K562 (cell line): Measurements from ENCODE around the gene HSDL1. TPM values are rescaled to one million over a fixed set of nuclear protein-coding genes. Genes with fewer than 3 reads are reported as not detected.

Experiments
- CBX1 ChIP-seq: sonication (generic); IDR thresholded peaks from 2 replicates; pipeline ENCODE4 v1.6.1; 2016; ENCODE audit warnings: antibody characterized with exemption, low read depth, mild to moderate bottlenecking
- CSDE1 ChIP-seq, 2 experiments: fragments of 450-650 bp; IDR thresholded peaks; 2 replicates each; pipeline ENCODE4 v1.6.1; 2016; ENCODE audit warnings: mild to moderate bottlenecking in 1 of 2
- DIDO1 ChIP-seq: fragments of 450-650 bp; IDR thresholded peaks from 2 replicates; pipeline ENCODE4 v1.6.1; 2016; ENCODE audit warnings: low read depth, missing biosample characterization, missing genetic modification characterization
- FOXA3 ChIP-seq, 2 experiments: fragments of 450-650 bp in 1 of 2; sonication (generic) in 1 of 2; formaldehyde crosslinking; IDR thresholded peaks in 1 of 2; conservative IDR thresholded peaks in 1 of 2; 2 replicates each; pipeline versions ENCODE4 v1.4.0 to v1.8.0; 2020 to 2022; ENCODE audit warnings: mild to moderate bottlenecking in 2 of 2, missing genetic modification reagents in 1 of 2
- FOXJ3 ChIP-seq: sonication (generic); formaldehyde crosslinking; IDR thresholded peaks from 2 replicates; pipeline ENCODE4 v1.4.0; 2020; ENCODE audit warnings: mild to moderate bottlenecking, missing genetic modification reagents
- FOXM1 ChIP-seq, 2 experiments: fragments of 450-650 bp in 1 of 2; sonication (generic) in 1 of 2; formaldehyde crosslinking in 1 of 2; IDR thresholded peaks; 2 replicates each; pipeline versions ENCODE4 v1.6.1 to v1.9.0; 2017 to 2022; ENCODE audit warnings: low read depth in 2 of 2, mild to moderate bottlenecking in 2 of 2, missing genetic modification reagents in 1 of 2, moderate library complexity in 1 of 2
- HMGN3 ChIP-seq: IDR thresholded peaks from 2 replicates; pipeline ENCODE4 v1.6.1; 2011; ENCODE audit warnings: borderline replicate concordance, low read depth, mild to moderate bottlenecking, mixed read lengths, low read length; ENCODE audit not compliant: insufficient read length; ENCODE audit errors: extremely low read depth
- ILK ChIP-seq: fragments of 450-650 bp; IDR thresholded peaks from 2 replicates; pipeline ENCODE4 v1.6.1; 2016; ENCODE audit warnings: missing genetic modification characterization, low read depth, mild to moderate bottlenecking, missing compliant biosample characterization, moderate library complexity, borderline replicate concordance
- KDM4B ChIP-seq, 2 experiments: fragments of 450-650 bp in 1 of 2; sonication (generic) in 1 of 2; IDR thresholded peaks; 2 replicates each; pipeline ENCODE4 v1.6.1; 2016 to 2017; ENCODE audit warnings: borderline replicate concordance in 2 of 2, antibody characterized with exemption in 1 of 2, low read depth in 1 of 2, mild to moderate bottlenecking in 1 of 2
- MTA2 ChIP-seq: fragments of 450-650 bp; IDR thresholded peaks from 2 replicates; pipeline ENCODE4 v1.6.1; 2016; ENCODE audit warnings: low read depth
- NFE2 ChIP-seq: IDR thresholded peaks from 2 replicates; pipeline ENCODE4 v1.6.1; 2014; ENCODE audit warnings: antibody characterized with exemption, low read depth
- NFIC ChIP-seq: fragments of 450-650 bp; IDR thresholded peaks from 2 replicates; pipeline ENCODE4 v1.6.1; 2017; ENCODE audit warnings: mild to moderate bottlenecking, inconsistent platforms
- NR2F6 ChIP-seq: fragments of 450-650 bp; formaldehyde crosslinking; IDR thresholded peaks from 2 replicates; pipeline ENCODE4 v1.4.0; 2020; ENCODE audit warnings: mild to moderate bottlenecking
- SLC30A9 ChIP-seq: fragments of 250-450 bp; sonication (Bioruptor Pico); IDR thresholded peaks from 2 replicates; pipeline ENCODE4 v1.8.0; 2022; ENCODE audit warnings: mild to moderate bottlenecking, moderate library complexity
- SRF ChIP-seq, 2 experiments: fragments of 250-450, 450-650 bp in 1 of 2; sonication (Bioruptor Pico) in 1 of 2; sonication (generic) in 1 of 2; formaldehyde crosslinking; IDR thresholded peaks; 2 replicates each; pipeline versions ENCODE4 v1.5.0 to v1.5.1; 2020 to 2022; ENCODE audit warnings: mild to moderate bottlenecking in 1 of 2, missing genetic modification reagents in 1 of 2
- YY1 ChIP-seq, 3 experiments: IDR thresholded peaks; 2 replicates each; pipeline ENCODE4 v1.6.1; 2011; ENCODE audit warnings: low read length in 2 of 3, mild to moderate bottlenecking in 2 of 3, moderate library complexity in 2 of 3, borderline replicate concordance in 1 of 3, control low read depth in 1 of 3, low read depth in 1 of 3; ENCODE audit not compliant: insufficient read depth in 3 of 3, insufficient replicate concordance in 2 of 3, control insufficient read depth in 1 of 3, insufficient read length in 1 of 3; ENCODE audit errors: extremely low read depth in 1 of 3
- ZNF197 ChIP-seq: fragments of 200-800 bp; sonication (Bioruptor generic); IDR thresholded peaks from 2 replicates; pipeline ENCODE4 v1.6.1; 2016; ENCODE audit warnings: low read depth, missing genetic modification characterization, missing compliant biosample characterization
- ZNF584 ChIP-seq: fragments of 200-800 bp; sonication (Bioruptor generic); IDR thresholded peaks from 2 replicates; pipeline ENCODE4 v1.6.1; 2016; ENCODE audit warnings: low read depth, mild to moderate bottlenecking, missing genetic modification characterization, missing compliant biosample characterization
- ZNF668 ChIP-seq: fragments of 250-450 bp; sonication (Bioruptor Pico); IDR thresholded peaks from 2 replicates; pipeline ENCODE4 v1.8.0; 2022; ENCODE audit warnings: mild to moderate bottlenecking, inconsistent platforms
- ZNF766 ChIP-seq: fragments of 200-800 bp; sonication (Bioruptor generic); conservative IDR thresholded peaks from 2 replicates; pipeline ENCODE4 v1.6.1; 2016; ENCODE audit warnings: missing genetic modification characterization, missing compliant biosample characterization
- polyA plus RNA-seq, 8 experiments: library from polyadenylated mRNA; depleted of rRNA in 4 of 8; stranded (reverse) in 5 of 8; unstranded in 3 of 8; fragments of >200 nt; fragmentation: Nextera tagmentation in 2 of 8; fragmentation: Illumina TruSeq in 1 of 8; extraction: Ambion mirVana in 2 of 8; extraction: Trizol in 1 of 8; gene quantifications; 2 replicates each; pipeline versions ENCODE4 v1.2.1 to v1.2.3, GENCODE V29; 2011 to 2014; ENCODE audit warnings: inconsistent platforms in 1 of 8, missing spikeins in 1 of 8
- total RNA-seq, 7 experiments: library from RNA; depleted of rRNA in 6 of 7; stranded (reverse); fragments of >200 nt in 6 of 7; fragmentation: Illumina TruSeq in 2 of 7; extraction: Trizol in 2 of 7; gene quantifications; 2 replicates each; pipeline versions ENCODE4 v1.2.1 to v1.2.3, GENCODE V29; 2011 to 2021; ENCODE audit warnings: low replicate concordance in 1 of 7
- TF ChIP-seq, protein P1 (sequence below), 2 experiments: fragments of 450-650 bp; IDR thresholded peaks; 2 replicates each; pipeline ENCODE4 v1.6.1; 2018; ENCODE audit warnings: mild to moderate bottlenecking in 2 of 2, low read depth in 1 of 2; ENCODE audit not compliant: partially characterized antibody in 2 of 2

HSDL1 gene
- total and polyA plus RNA-seq, 9 of the 15 experiments (the other 6 are each of a cell fraction or from before 2014, with no cell fraction given), result 14.8 to 41.2 (median 27.7) TPM

- no peak for TF ChIP-seq ZNF668 (CRISPR knock-in tag)
- no peak for TF ChIP-seq MTA2
- TF ChIP-seq ILK (tag), result no peak
- 0 out of 2 replicates have a peak, but pooled peaks have one; percentile 15 for TF ChIP-seq ZNF584 (CRISPR knock-in tag)
- TF ChIP-seq KDM4B (IDR thresholded peaks at IDR 0.05; ENCODE audit: borderline replicate concordance in 2 of 2, low read depth in 1 of 2), result no peak
- TF ChIP-seq CSDE1 (IDR thresholded peaks at IDR 0.05), result no peak
- no peak for TF ChIP-seq FOXM1 (IDR thresholded peaks at IDR 0.05; ENCODE audit: low read depth)
- TF ChIP-seq FOXM1 (CRISPR knock-in tag; IDR thresholded peaks at IDR 0.05; ENCODE audit: low read depth), result peak; percentile 95
- TF ChIP-seq NFIC, result peak; percentile 31; the same call in 1 of the 2 replicates
- no peak for TF ChIP-seq DIDO1 (tag)
- TF ChIP-seq CBX1, result peak; percentile 31; the same call in 1 of the 2 replicates
- peak; percentile 22 for TF ChIP-seq HMGN3
- TF ChIP-seq ZNF766 (CRISPR knock-in tag), result 0 out of 2 replicates have a peak, but pooled peaks have one; percentile 35
- no peak for TF ChIP-seq FOXJ3
- peak in 1 of 2 experiments; percentile 56; a peak in 1 of 4 replicates for TF ChIP-seq FOXA3 (CRISPR knock-in tag; conservative IDR thresholded peaks at IDR 0.05 in 1 of 2, IDR thresholded peaks at IDR 0.05 in 1 of 2)
- TF ChIP-seq ZNF197 (CRISPR knock-in tag), result no peak
- TF ChIP-seq SLC30A9 (CRISPR knock-in tag), result no peak
- peak; percentile 85 for TF ChIP-seq NR2F6 (CRISPR knock-in tag)
- peak in 1 of 2 experiments; percentile 63; a peak in 2 of 4 replicates for TF ChIP-seq SRF (CRISPR knock-in tag; IDR thresholded peaks at IDR 0.05)
- TF ChIP-seq YY1 (IDR thresholded peaks at IDR 0.05; ENCODE audit: borderline replicate concordance in 1 of 3, control insufficient read depth in 1 of 3, extremely low read depth in 1 of 3, insufficient read depth in 3 of 3, insufficient read length in 1 of 3, insufficient replicate concordance in 2 of 3, low read depth in 1 of 3, low read length in 2 of 3), result peak; percentile 32 to 68 (median 45)
- no peak for TF ChIP-seq NFE2
- TF ChIP-seq, protein P1, sequence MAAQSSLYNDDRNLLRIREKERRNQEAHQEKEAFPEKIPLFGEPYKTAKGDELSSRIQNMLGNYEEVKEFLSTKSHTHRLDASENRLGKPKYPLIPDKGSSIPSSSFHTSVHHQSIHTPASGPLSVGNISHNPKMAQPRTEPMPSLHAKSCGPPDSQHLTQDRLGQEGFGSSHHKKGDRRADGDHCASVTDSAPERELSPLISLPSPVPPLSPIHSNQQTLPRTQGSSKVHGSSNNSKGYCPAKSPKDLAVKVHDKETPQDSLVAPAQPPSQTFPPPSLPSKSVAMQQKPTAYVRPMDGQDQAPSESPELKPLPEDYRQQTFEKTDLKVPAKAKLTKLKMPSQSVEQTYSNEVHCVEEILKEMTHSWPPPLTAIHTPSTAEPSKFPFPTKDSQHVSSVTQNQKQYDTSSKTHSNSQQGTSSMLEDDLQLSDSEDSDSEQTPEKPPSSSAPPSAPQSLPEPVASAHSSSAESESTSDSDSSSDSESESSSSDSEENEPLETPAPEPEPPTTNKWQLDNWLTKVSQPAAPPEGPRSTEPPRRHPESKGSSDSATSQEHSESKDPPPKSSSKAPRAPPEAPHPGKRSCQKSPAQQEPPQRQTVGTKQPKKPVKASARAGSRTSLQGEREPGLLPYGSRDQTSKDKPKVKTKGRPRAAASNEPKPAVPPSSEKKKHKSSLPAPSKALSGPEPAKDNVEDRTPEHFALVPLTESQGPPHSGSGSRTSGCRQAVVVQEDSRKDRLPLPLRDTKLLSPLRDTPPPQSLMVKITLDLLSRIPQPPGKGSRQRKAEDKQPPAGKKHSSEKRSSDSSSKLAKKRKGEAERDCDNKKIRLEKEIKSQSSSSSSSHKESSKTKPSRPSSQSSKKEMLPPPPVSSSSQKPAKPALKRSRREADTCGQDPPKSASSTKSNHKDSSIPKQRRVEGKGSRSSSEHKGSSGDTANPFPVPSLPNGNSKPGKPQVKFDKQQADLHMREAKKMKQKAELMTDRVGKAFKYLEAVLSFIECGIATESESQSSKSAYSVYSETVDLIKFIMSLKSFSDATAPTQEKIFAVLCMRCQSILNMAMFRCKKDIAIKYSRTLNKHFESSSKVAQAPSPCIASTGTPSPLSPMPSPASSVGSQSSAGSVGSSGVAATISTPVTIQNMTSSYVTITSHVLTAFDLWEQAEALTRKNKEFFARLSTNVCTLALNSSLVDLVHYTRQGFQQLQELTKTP (IDR thresholded peaks at IDR 0.05; ENCODE audit: low read depth in 1 of 2, partially characterized antibody in 2 of 2), result no peak
These were observed 28.1 kb downstream of the HSDL1 start, which contains the start of gene MBTPS1 (continued) for GRCh38 chr16:84116720-84117493.
